Stimulated activated naive B cell treated with anti-CD40 and anti-IgM and Interleukin-4, amounts not matched to agents 10 μg/mL and 1 μg/mL and 100 μg/mL, for 72 hours (primary cell): Measurements from ENCODE around the gene DYRK1A.
"Not testable (repeated sequence)": the region's sequence is repeated elsewhere in the genome, so short reads cannot be mapped to it uniquely, and the experiment has no call there.

Source experiments
- ATAC-seq, 2 donors: fragments of 150-1000 bp; cut with Tn5 transposase; replicated peaks; 2 replicates each; pipeline ENCODE4 v1.10.0; 2021; ENCODE audit warnings: moderate library complexity in 1 of 2
- DNase-seq: peaks from one replicate; pipeline ENCODE4 v3.0.0; 2021
- H3K27ac Mint-ChIP-seq: one replicate; pipeline ENCODE4 v1.8.0; 2022; ENCODE audit warnings: mild to moderate bottlenecking, mixed read lengths
- H3K27me3 Mint-ChIP-seq, 2 donors: one replicate each; pipeline ENCODE4 v1.8.0; 2022; ENCODE audit warnings: mixed read lengths in 2 of 2
- H3K36me3 Mint-ChIP-seq, 2 donors: one replicate each; pipeline ENCODE4 v1.8.0; 2022; ENCODE audit warnings: mixed read lengths in 2 of 2, mild to moderate bottlenecking in 1 of 2
- H3K4me1 Mint-ChIP-seq, 2 donors: one replicate each; pipeline ENCODE4 v1.8.0; 2022; ENCODE audit warnings: mixed read lengths in 2 of 2, mild to moderate bottlenecking in 1 of 2
- H3K4me3 Mint-ChIP-seq, 2 donors: one replicate each; pipeline ENCODE4 v1.8.0; 2022; ENCODE audit warnings: mild to moderate bottlenecking in 2 of 2, mixed read lengths in 2 of 2, moderate library complexity in 1 of 2
- H3K9me3 Mint-ChIP-seq, 2 donors: one replicate each; pipeline ENCODE4 v1.8.0; 2022; ENCODE audit warnings: mixed read lengths in 2 of 2, mild to moderate bottlenecking in 1 of 2

The DYRK1A gene

GRCh38 chr21:37524944-37525343 lies 158.4 kb downstream of the DYRK1A start:
- not testable (repeated sequence) for DNase-seq, H3K9me3 Mint-ChIP-seq, ATAC-seq, H3K4me3 Mint-ChIP-seq, H3K27me3 Mint-ChIP-seq, H3K36me3 Mint-ChIP-seq, H3K4me1 Mint-ChIP-seq
- peak overlapping the region; percentile 42 for H3K27ac Mint-ChIP-seq

GRCh38 chr21:37525810-37526209 lies 159.2 kb downstream of the DYRK1A start:
- Mint-ChIP-seq H3K27me3 (peaks cover 8 to 11% of the 10 kb centered on the region in 2 donors), H3K9me3 (no peaks in the 10 kb centered on the region), H3K27ac (no peak overlapping the region), H3K4me1 (peaks cover 2 to 4% of the 10 kb centered on the region in 2 donors), H3K36me3 (peaks cover 2 to 3% of the 10 kb centered on the region in 2 donors), H3K4me3 (no peak overlapping the region)
- DNase-seq (no peak), ATAC-seq (no peak)

- no peak for ATAC-seq
- Mint-ChIP-seq H3K9me3 (no peaks in the 10 kb centered on the region), H3K27ac (no peak overlapping the region), H3K4me3 (no peak overlapping the region), H3K4me1 (peaks cover 0 to 2% of the 10 kb centered on the region in 2 donors), H3K27me3 (peaks cover 15 to 19% of the 10 kb centered on the region in 2 donors), H3K36me3 (peaks cover 0 to 3% of the 10 kb centered on the region in 2 donors)
- no peak for DNase-seq
These were observed 160.5 kb downstream of the DYRK1A start for GRCh38 chr21:37527103-37527502.

- Mint-ChIP-seq H3K9me3 (no peaks in the 10 kb centered on the region), H3K27me3 (peaks cover 17 to 24% of the 10 kb centered on the region in 2 donors), H3K27ac (no peak overlapping the region), H3K36me3 (peaks cover 0 to 1% of the 10 kb centered on the region in 2 donors), H3K4me3 (no peak overlapping the region), H3K4me1 (peaks cover 0 to under 1% of the 10 kb centered on the region in 2 donors)
- DNase-seq (no peak), ATAC-seq (no peak)
These were observed 161.1 kb downstream of the DYRK1A start for GRCh38 chr21:37527716-37528115.

- Mint-ChIP-seq H3K36me3 (no peaks in the 10 kb centered on the region), H3K9me3 (no peaks in the 10 kb centered on the region), H3K4me1 (peaks cover 2 to 4% of the 10 kb centered on the region in 2 donors), H3K27me3 (peaks cover 23 to 28% of the 10 kb centered on the region in 2 donors), H3K4me3 (no peak overlapping the region), H3K27ac (no peak overlapping the region)
- DNase-seq (no peak), ATAC-seq (no peak)
These were observed 161.8 kb downstream of the DYRK1A start for GRCh38 chr21:37528150-37528937.

GRCh38 chr21:37529649-37530048 lies 163.1 kb downstream of the DYRK1A start:
- H3K27me3 Mint-ChIP-seq, result peaks cover 33 to 42% of the 10 kb centered on the region in 2 donors

GRCh38 chr21:37530901-37531351 lies 164.4 kb downstream of the DYRK1A start:
- Mint-ChIP-seq H3K27me3 (peaks cover 43 to 52% of the 10 kb centered on the region in 2 donors), H3K4me3 (no peak overlapping the region), H3K36me3 (no peaks in the 10 kb centered on the region), H3K9me3 (no peaks in the 10 kb centered on the region), H3K27ac (no peak overlapping the region), H3K4me1 (peaks cover 5 to 13% of the 10 kb centered on the region in 2 donors)
- DNase-seq (no peak), ATAC-seq (no peak)

More at GRCh38 chr21:37529649-37530048, 163.1 kb downstream of the DYRK1A start:
- no peak overlapping the region for H3K27ac Mint-ChIP-seq
- no peaks in the 10 kb centered on the region for H3K9me3 Mint-ChIP-seq
- ATAC-seq (no peak), DNase-seq (no peak)
- no peaks in the 10 kb centered on the region for H3K36me3 Mint-ChIP-seq
- H3K4me3 Mint-ChIP-seq, result no peak overlapping the region
- H3K4me1 Mint-ChIP-seq, result peaks cover 5 to 13% of the 10 kb centered on the region in 2 donors

GRCh38 chr21:37531431-37531932 lies 164.9 kb downstream of the DYRK1A start:
- no peak for ATAC-seq
- peaks cover 5 to 13% of the 10 kb centered on the region in 2 donors for H3K4me1 Mint-ChIP-seq
- H3K36me3 Mint-ChIP-seq, result peaks cover 0 to 2% of the 10 kb centered on the region in 2 donors
- H3K27ac Mint-ChIP-seq, result no peak overlapping the region
- H3K27me3 Mint-ChIP-seq, result peaks cover 48 to 56% of the 10 kb centered on the region in 2 donors
- H3K9me3 Mint-ChIP-seq, result peaks cover 4 to 5% of the 10 kb centered on the region in 2 donors
- no peak overlapping the region for H3K4me3 Mint-ChIP-seq
- DNase-seq, result no peak

- ATAC-seq (peak; percentile 83 to 90), DNase-seq (peak; percentile 56)
- peaks cover 9 to 11% of the 10 kb centered on the region in 2 donors for H3K9me3 Mint-ChIP-seq
- H3K27me3 Mint-ChIP-seq, result peaks cover 55 to 66% of the 10 kb centered on the region in 2 donors
- H3K4me3 Mint-ChIP-seq, result peak overlapping the region in 1 of 2 donors; percentile 21
- H3K27ac Mint-ChIP-seq, result peak overlapping the region; percentile 84
- peaks cover 3 to 8% of the 10 kb centered on the region in 2 donors for H3K36me3 Mint-ChIP-seq
- peaks cover 5 to 13% of the 10 kb centered on the region in 2 donors for H3K4me1 Mint-ChIP-seq
These were observed 166.6 kb downstream of the DYRK1A start for GRCh38 chr21:37532868-37533780.

GRCh38 chr21:37534431-37534830 lies 167.9 kb downstream of the DYRK1A start:
- ATAC-seq, result no peak
- H3K27me3 Mint-ChIP-seq, result peaks cover 60 to 71% of the 10 kb centered on the region in 2 donors
- no peak overlapping the region for H3K4me3 Mint-ChIP-seq
- H3K9me3 Mint-ChIP-seq, result peaks cover 11 to 14% of the 10 kb centered on the region in 2 donors
- peaks cover 5 to 13% of the 10 kb centered on the region in 2 donors for H3K4me1 Mint-ChIP-seq
- H3K36me3 Mint-ChIP-seq, result peaks cover 3 to 8% of the 10 kb centered on the region in 2 donors
- DNase-seq, result no peak
- H3K27ac Mint-ChIP-seq, result no peak overlapping the region

- ATAC-seq, result no peak
- Mint-ChIP-seq H3K36me3 (peaks cover 3 to 8% of the 10 kb centered on the region in 2 donors), H3K27ac (no peak overlapping the region), H3K9me3 (peaks cover 11 to 14% of the 10 kb centered on the region in 2 donors), H3K4me3 (no peak overlapping the region), H3K4me1 (peaks cover 5 to 13% of the 10 kb centered on the region in 2 donors), H3K27me3 (peaks cover 56 to 67% of the 10 kb centered on the region in 2 donors)
- no peak for DNase-seq
These were observed 168.6 kb downstream of the DYRK1A start for GRCh38 chr21:37535130-37535529.

- Mint-ChIP-seq H3K27ac (no peak overlapping the region), H3K4me3 (no peak overlapping the region), H3K4me1 (peaks cover 5 to 13% of the 10 kb centered on the region in 2 donors), H3K9me3 (peaks cover 11 to 14% of the 10 kb centered on the region in 2 donors), H3K27me3 (peaks cover 53 to 62% of the 10 kb centered on the region in 2 donors), H3K36me3 (peaks cover 3 to 8% of the 10 kb centered on the region in 2 donors)
- ATAC-seq (no peak), DNase-seq (no peak)
These were observed 169.1 kb downstream of the DYRK1A start for GRCh38 chr21:37535672-37536071.

GRCh38 chr21:37536616-37537278 lies 170.2 kb downstream of the DYRK1A start:
- no peak overlapping the region for H3K4me3 Mint-ChIP-seq
- peaks cover 52 to 61% of the 10 kb centered on the region in 2 donors for H3K27me3 Mint-ChIP-seq
- H3K9me3 Mint-ChIP-seq, result peaks cover 14% of the 10 kb centered on the region in 2 donors
- peaks cover 3 to 8% of the 10 kb centered on the region in 2 donors for H3K36me3 Mint-ChIP-seq
- no peak for ATAC-seq
- H3K27ac Mint-ChIP-seq, result no peak overlapping the region
- H3K4me1 Mint-ChIP-seq, result peaks cover 5 to 13% of the 10 kb centered on the region in 2 donors
- no peak for DNase-seq
